Activated B cell treated with CpG ODN at 0.5 μM for 24 hours (primary cell): ENCODE data around the gene IFI27L1. TPM values are rescaled to one million over a fixed set of nuclear protein-coding genes. Genes with fewer than 3 reads are reported as not detected.

Source experiments
- ATAC-seq: fragments of 200-7000 bp; cut with Tn5 transposase; one replicate; pipeline ENCODE4 v1.10.0; 2021; ENCODE audit warnings: low read depth, mild to moderate bottlenecking, moderate library complexity
- CTCF ChIA-PET: fragments of 350-600 bp; sonication (Branson Sonifier 250); formaldehyde crosslinking; loops from one replicate; lab custom pipeline; 2021; ENCODE audit warnings: antibody characterized with exemption; lab: Charles Lee
- POLR2A ChIA-PET: fragments of 350-600 bp; sonication (Branson Sonifier 250); formaldehyde crosslinking; loops from one replicate; lab custom pipeline; 2021; ENCODE audit warnings: antibody characterized with exemption; lab: Charles Lee
- DNase-seq: peaks from one replicate; pipeline ENCODE4 v3.0.0; 2022
- H3K27ac Mint-ChIP-seq: one replicate; pipeline ENCODE4 v1.8.0; 2020; ENCODE audit warnings: mixed read lengths
- H3K27me3 Mint-ChIP-seq: one replicate; pipeline ENCODE4 v1.8.0; 2021; ENCODE audit warnings: mixed read lengths
- H3K36me3 Mint-ChIP-seq: one replicate; pipeline ENCODE4 v1.8.0; 2021; ENCODE audit warnings: low read depth, mixed read lengths
- H3K4me1 Mint-ChIP-seq: one replicate; pipeline ENCODE4 v1.8.0; 2021; ENCODE audit warnings: mixed read lengths
- H3K4me3 Mint-ChIP-seq: one replicate; pipeline ENCODE4 v1.8.0; 2020; ENCODE audit warnings: mild to moderate bottlenecking, mixed read lengths
- H3K9me3 Mint-ChIP-seq: one replicate; pipeline ENCODE4 v1.8.0; 2020; ENCODE audit warnings: mixed read lengths
- CTCF ChIP-seq: fragments of 200-600 bp; IDR thresholded peaks from one replicate; pipeline ENCODE4 v1.8.0; 2022; ENCODE audit warnings: antibody characterized with exemption, mild to moderate bottlenecking
- intact Hi-C: fragments of 100-400 bp; cut with micrococcal nuclease; formaldehyde crosslinking; loops from one replicate; pipeline ENCODE4 v1.15.1; 2024
- total RNA-seq: library from RNA; stranded (reverse); gene quantifications from 2 replicates; pipeline ENCODE4 v1.2.3, GENCODE V29; 2022

The IFI27L1 gene
- total RNA-seq, 1 donor from 2014 or later: 9.2 TPM

GRCh38 chr14:94077823-94078222 is 3.3 kb upstream of the IFI27L1 start:
- no peak for ATAC-seq
- H3K4me1 Mint-ChIP-seq: peaks cover 62% of the 10 kb centered on the region
- peak overlapping the region; percentile 100 for H3K4me3 Mint-ChIP-seq
- DNase-seq: no peak
- TF ChIP-seq CTCF: no peak
- intact Hi-C loops: no loop called here
- H3K36me3 Mint-ChIP-seq: peaks cover 63% of the 10 kb centered on the region
- POLR2A ChIA-PET: no interaction called here
- H3K27ac Mint-ChIP-seq: no peak overlapping the region
- H3K9me3 Mint-ChIP-seq: peaks cover 12% of the 10 kb centered on the region
- H3K27me3 Mint-ChIP-seq: no peaks in the 10 kb centered on the region
- CTCF ChIA-PET: no interaction called here

- peaks cover 57% of the 10 kb centered on the region for H3K4me1 Mint-ChIP-seq
- H3K36me3 Mint-ChIP-seq: peaks cover 53% of the 10 kb centered on the region
- peaks cover 6% of the 10 kb centered on the region for H3K9me3 Mint-ChIP-seq
- peak overlapping the region; percentile 100 for H3K4me3 Mint-ChIP-seq
- DNase-seq: no peak
- POLR2A ChIA-PET: interaction anchor here (1.0 to 2.1 kb wide), 6 partner anchors 15 to 112 kb away, joined by 3 to 9 read pairs (median 4); partner anchors contain the start of genes IFI27L2 and OTUB2
- TF ChIP-seq CTCF: no peak
- intact Hi-C loops: loop anchor here (2.0 kb wide), 4 partner anchors 57 to 121 kb away; no protein-coding TSS in a partner anchor
- H3K27ac Mint-ChIP-seq: peak overlapping the region; percentile 98
- H3K27me3 Mint-ChIP-seq: no peaks in the 10 kb centered on the region
- ATAC-seq: no peak
- CTCF ChIA-PET: interaction anchor here (0.8 to 1.9 kb wide), 4 partner anchors 44 to 100 kb away, joined by 3 to 11 read pairs (median 6); no protein-coding TSS in a partner anchor
These were observed 1.1 kb upstream of the IFI27L1 start for GRCh38 chr14:94079891-94080620.

- H3K27me3 Mint-ChIP-seq: no peaks in the 10 kb centered on the region
- peak overlapping the region; percentile 98 for H3K27ac Mint-ChIP-seq
- no peak for DNase-seq
- peaks cover 42% of the 10 kb centered on the region for H3K36me3 Mint-ChIP-seq
- no peak for TF ChIP-seq CTCF
- peaks cover 2% of the 10 kb centered on the region for H3K9me3 Mint-ChIP-seq
- POLR2A ChIA-PET: interaction anchor here (0.6 to 2.1 kb wide), 10 partner anchors 14 to 897 kb away, joined by 3 to 9 read pairs (median 4); partner anchors contain the start of genes LYSET, MOAP1 and OTUB2
- H3K4me3 Mint-ChIP-seq: peak overlapping the region; percentile 100
- ATAC-seq: no peak
- intact Hi-C loops: loop anchor here (1.0 to 2.0 kb wide), 6 partner anchors 48 to 123 kb away; partner anchors contain the start of genes IFI27L2 and OTUB2
- CTCF ChIA-PET: interaction anchor here (1.0 to 1.9 kb wide), 4 partner anchors 45 to 55 kb away, joined by 4 to 11 read pairs (median 6); no protein-coding TSS in a partner anchor
- peaks cover 47% of the 10 kb centered on the region for H3K4me1 Mint-ChIP-seq
These were observed 293 bp downstream of the IFI27L1 start for GRCh38 chr14:94081386-94081820.

- DNase-seq: no peak
- CTCF ChIA-PET: interaction anchor here (1.9 kb wide), 1 partner anchor 51 kb away, joined by 4 read pairs; no protein-coding TSS in a partner anchor
- intact Hi-C loops: no loop called here
These were observed 6.8 kb downstream of the IFI27L1 start for GRCh38 chr14:94087891-94088290.

More at GRCh38 chr14:94087891-94088290, 6.8 kb downstream of the IFI27L1 start:
- POLR2A ChIA-PET: no interaction called here
- no peaks in the 10 kb centered on the region for H3K27me3 Mint-ChIP-seq
- H3K9me3 Mint-ChIP-seq: peaks cover 2% of the 10 kb centered on the region
- no peak for TF ChIP-seq CTCF
- no peak overlapping the region for H3K27ac Mint-ChIP-seq
- H3K4me1 Mint-ChIP-seq: no peaks in the 10 kb centered on the region
- no peak overlapping the region for H3K4me3 Mint-ChIP-seq
- no peaks in the 10 kb centered on the region for H3K36me3 Mint-ChIP-seq
- no peak for ATAC-seq
